HG03175 (cell line): ENCODE data around the gene LAMA3.

Experiments used
- ATAC-seq: cut with Tn5 transposase; IDR thresholded peaks from one replicate; pipeline ENCODE4 v1.9.1; 2021; ENCODE audit warnings: mild to moderate bottlenecking, moderate library complexity; ENCODE audit not compliant: unreplicated experiment

LAMA3 gene

GRCh38 chr18:23772327-23773024 lies 83.2 kb downstream of the LAMA3 start:
- no peak for ATAC-seq

- no peak for ATAC-seq
Measured at GRCh38 chr18:23776306-23776705, 87.1 kb downstream of the LAMA3 start.

- no peak for ATAC-seq
Measured at GRCh38 chr18:23778828-23779227, 89.6 kb downstream of the LAMA3 start.

DNA sequence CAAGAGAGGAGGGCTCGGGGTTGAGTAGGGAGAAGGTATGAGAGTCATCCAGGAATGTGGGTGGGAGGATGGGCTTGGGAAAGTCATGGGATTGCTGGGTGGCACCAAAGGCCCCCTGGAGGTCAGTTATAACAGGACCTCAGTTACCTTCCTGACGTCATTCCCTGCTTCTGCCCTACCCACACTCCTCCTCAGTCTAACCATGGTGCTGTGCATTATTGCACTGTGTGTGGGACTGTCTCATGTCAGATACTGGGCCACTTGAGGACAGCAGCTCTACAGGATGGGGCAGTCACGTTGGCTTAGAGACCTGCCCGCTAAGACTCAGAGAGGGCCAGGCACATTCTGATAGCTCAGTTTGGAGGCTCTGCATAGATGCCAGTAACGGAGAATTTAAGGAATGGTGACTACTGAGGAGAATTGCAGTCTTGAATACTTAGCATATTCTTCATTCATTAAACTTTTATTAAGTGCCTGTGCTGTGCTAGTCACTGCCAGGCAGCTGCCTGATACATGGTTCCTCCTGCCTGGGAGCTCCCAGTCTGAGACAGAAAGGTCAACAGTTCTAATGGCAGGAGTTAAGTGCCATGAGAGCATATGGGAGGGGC lies 90.5 kb downstream of the LAMA3 start:
- ATAC-seq: no peak

DNA sequence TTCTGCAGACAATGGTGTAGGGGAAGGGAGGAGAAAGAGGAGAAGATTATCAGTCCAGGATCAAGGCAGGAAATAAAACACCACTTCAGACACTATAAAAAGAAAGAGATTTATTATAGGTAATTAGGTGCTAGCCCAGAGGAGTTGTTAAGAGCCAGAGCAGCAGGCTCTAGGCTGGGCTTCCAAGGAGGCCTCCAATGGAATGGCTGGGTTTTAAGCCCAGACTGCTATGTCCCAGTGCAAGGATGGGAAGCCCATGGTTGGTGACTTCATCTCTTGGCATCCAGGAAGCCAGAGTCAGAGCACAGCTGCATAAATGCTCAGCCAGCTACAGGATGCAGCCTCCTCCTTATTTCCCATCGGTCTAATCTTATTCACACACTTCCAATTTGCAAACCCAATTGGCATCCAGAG lies 95.6 kb downstream of the LAMA3 start:
- ATAC-seq: no peak

DNA sequence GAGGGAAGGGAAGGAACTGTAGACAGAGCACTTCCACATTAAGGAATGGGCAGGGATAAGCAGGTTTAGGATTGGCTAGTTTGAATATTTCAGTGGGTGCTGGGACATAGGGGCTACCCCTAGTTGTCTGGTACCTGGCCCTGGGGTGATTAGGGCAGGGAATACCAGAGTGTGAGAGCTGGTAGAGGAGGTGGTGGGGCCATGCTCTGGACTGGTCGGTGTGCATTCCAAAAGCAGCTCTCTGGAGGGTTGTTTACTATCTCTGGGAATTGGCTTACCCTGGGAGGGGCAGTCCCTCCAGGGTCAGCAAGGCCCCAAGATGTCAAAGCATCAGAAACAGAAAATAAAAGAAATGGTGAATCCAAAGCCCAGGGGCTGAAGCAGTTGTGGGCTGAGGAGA lies 103.8 kb downstream of the LAMA3 start:
- no peak for ATAC-seq

- ATAC-seq: no peak
Measured at GRCh38 chr18:23793985-23794867, 105.0 kb downstream of the LAMA3 start.

DNA sequence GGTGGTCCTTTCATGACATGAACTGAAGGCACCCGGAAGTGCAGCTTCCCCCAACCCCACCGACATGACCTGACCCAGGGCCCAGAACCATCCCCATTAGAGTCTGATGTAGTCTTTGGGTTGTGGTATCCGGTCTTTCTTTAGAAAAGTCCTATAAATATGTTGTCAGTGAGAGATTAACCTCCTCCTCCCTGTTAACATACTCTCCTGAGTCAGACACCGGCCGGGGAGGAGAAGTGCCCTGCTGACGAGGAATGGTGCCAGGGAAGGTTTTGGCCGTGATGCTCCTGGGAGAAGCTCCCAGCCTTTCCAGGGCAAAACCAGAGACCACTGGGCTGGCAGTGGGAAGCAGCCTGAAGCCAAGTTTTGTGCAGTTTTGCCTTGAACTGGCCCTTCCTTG lies 109.0 kb downstream of the LAMA3 start:
- no peak for ATAC-seq

DNA sequence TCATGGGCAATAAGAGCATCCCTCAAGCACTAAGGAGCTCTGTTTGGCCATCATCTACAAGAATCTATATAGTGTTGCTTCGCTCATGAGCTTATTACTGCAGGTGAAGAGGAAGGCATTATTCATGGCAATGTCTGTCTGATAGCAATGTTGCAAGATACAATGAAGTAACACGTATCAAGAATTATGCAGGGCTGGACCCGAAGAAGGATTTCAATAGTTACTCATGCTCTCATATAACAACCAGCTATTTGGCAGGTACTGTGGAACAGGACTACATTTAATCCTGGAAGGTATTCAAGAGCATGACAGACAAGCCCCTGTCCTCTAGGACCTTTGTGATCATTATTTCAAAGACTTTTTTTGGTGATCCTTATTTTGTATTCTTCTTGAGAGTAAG lies 109.6 kb downstream of the LAMA3 start:
- ATAC-seq: no peak

- no peak for ATAC-seq
Measured at GRCh38 chr18:23799540-23799939, 110.3 kb downstream of the LAMA3 start.

GRCh38 chr18:23800902-23801301 lies 111.6 kb downstream of the LAMA3 start:
- ATAC-seq: no peak

DNA sequence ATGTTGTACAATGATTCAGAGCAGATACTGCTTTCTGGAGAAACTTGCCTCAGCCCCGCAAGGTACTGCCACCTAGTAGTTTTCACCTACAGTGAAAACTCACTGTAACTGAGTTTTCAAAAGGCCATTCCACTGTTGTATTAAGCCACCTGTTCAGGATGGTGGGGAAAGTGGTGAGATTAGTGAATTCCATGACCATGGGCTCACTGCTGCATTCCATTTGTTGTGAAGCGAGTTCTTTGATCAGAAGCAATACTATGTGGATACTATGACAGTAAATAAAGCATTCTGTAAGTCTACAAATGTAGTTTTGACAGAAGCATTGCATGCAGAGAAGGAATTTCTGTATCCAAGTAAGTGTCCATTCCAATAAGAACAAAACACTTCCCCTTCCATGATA lies 113.6 kb downstream of the LAMA3 start:
- no peak for ATAC-seq

- ATAC-seq: no peak
Measured at GRCh38 chr18:23803755-23804154, 114.5 kb downstream of the LAMA3 start.

DNA sequence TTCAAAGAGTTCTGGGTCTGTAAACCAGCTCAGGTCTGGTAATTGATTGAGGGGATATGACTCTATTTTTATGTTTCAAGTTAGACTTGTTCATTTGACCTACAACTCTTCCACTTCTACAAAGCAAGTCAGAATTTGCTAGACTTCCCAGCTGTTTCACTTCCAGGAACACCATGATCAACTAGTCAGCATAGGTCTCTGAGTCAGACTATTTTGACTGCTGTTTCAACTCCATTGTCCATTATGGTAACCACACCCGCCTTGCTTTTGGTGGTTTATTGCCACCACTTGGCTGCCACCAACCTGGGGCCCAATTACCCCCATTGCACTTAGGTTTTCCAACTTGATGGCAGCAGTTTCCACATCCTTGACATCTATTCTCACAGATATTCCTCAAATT lies 116.6 kb downstream of the LAMA3 start:
- no peak for ATAC-seq

- no peak for ATAC-seq
Measured at GRCh38 chr18:23809415-23809814, 120.2 kb downstream of the LAMA3 start.

DNA sequence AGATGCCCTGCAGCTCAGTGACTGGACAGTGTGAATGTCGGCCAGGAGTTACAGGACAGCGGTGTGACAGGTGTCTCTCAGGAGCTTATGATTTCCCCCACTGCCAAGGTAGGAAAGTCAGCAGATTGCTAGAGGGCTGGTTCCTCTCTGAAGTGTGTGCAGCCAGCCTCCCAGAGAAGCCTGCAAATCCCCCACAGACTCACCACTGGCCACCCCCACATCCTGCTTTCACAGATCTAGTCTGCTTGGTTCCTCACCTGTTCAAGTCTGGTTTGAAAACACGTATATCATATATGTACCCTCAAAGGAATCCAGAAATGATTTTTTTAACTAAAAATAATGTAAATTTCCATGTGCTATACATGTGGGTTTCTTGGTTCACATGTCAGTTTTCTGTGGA lies 121.1 kb downstream of the LAMA3 start:
- no peak for ATAC-seq

GRCh38 chr18:23811176-23811575 lies 121.9 kb downstream of the LAMA3 start:
- ATAC-seq: no peak

GRCh38 chr18:23812546-23813440 lies 123.5 kb downstream of the LAMA3 start:
- ATAC-seq: no peak

- no peak for ATAC-seq
Measured at GRCh38 chr18:23814991-23815614, 125.8 kb downstream of the LAMA3 start.

GRCh38 chr18:23816021-23816420 lies 126.8 kb downstream of the LAMA3 start:
- no peak for ATAC-seq
